Effector memory CD4-positive, alpha-beta T cell (primary cell): ENCODE measurements around the gene MYT1.
"Not testable (repeated sequence)": the region's sequence is repeated elsewhere in the genome, so short reads cannot be mapped to it uniquely, and the experiment has no call there.

ENCODE experiments used
- DNase-seq, 3 donors: peaks; one replicate each; pipeline ENCODE4 v3.0.0-alpha.2; 2020
- H3K27ac ChIP-seq: 2 replicates; pipeline ENCODE4 v1.7.0; 2013; ENCODE audit warnings: mild to moderate bottlenecking, low read length, moderate library complexity; ENCODE audit not compliant: insufficient read depth, poor library complexity, severe bottlenecking
- H3K27me3 ChIP-seq: replicated peaks from 2 replicates; pipeline ENCODE4 v1.7.0; 2013; ENCODE audit warnings: mild to moderate bottlenecking, low read length; ENCODE audit not compliant: insufficient read depth, control insufficient read depth, poor library complexity, severe bottlenecking
- H3K36me3 ChIP-seq: 2 replicates; pipeline ENCODE4 v1.7.0; 2013; ENCODE audit warnings: mild to moderate bottlenecking, low read length, moderate library complexity; ENCODE audit not compliant: control insufficient read depth, insufficient read depth
- H3K4me1 ChIP-seq: 2 replicates; pipeline ENCODE4 v1.7.0; 2013; ENCODE audit warnings: low read length, mild to moderate bottlenecking; ENCODE audit not compliant: control insufficient read depth, insufficient read depth, poor library complexity, severe bottlenecking
- H3K4me3 ChIP-seq: 2 replicates; pipeline ENCODE4 v1.7.0; 2013; ENCODE audit warnings: low read length, low read depth, mild to moderate bottlenecking; ENCODE audit not compliant: insufficient read depth, poor library complexity, severe bottlenecking
- H3K9me3 ChIP-seq: 2 replicates; pipeline ENCODE4 v1.7.0; 2013; ENCODE audit warnings: mild to moderate bottlenecking, low read length, moderate library complexity; ENCODE audit not compliant: control insufficient read depth

MYT1 gene

GRCh38 chr20:64123517-64123916 is 40.7 kb upstream of the MYT1 start:
- H3K4me1 ChIP-seq, H3K4me3 ChIP-seq, H3K9me3 ChIP-seq, H3K36me3 ChIP-seq, H3K27me3 ChIP-seq, DNase-seq, H3K27ac ChIP-seq: not testable (repeated sequence)

DNA sequence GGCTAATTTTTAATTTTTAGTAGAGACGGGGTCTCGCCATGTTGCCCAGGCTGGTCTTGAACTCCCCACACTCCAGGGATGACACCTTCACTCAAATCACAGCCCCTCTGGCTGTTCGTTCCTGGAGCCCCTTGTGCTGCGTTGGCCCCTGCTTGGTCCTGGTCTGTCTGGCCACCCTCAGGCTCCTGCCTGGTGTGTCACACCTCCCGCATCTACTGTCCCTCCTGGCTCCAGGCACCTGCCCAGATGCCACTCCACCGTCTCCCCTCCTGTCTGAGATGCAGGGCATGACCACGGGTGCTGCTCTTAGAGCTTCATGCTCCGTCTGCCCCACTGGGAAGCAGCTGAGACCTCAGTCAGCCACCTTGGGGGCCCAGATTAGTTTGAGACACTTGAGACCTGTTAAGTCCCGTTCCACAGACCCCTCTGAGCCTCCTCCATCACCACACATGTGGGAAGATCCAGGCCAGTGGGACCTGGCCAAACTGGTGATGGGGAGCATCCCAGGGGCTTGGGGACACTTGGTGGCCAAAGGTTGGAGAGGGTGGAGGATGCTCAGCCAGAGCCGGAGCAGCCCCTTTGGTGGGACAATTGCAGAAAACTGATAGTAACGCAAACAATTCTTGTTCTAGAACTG is 35.0 kb upstream of the MYT1 start:
- no peak for DNase-seq
- H3K27me3 ChIP-seq: peaks cover 4% of the 10 kb centered on the region
- no peaks in the 10 kb centered on the region for H3K36me3 ChIP-seq
- no peaks in the 10 kb centered on the region for H3K4me1 ChIP-seq
- H3K9me3 ChIP-seq: no peaks in the 10 kb centered on the region
- H3K27ac ChIP-seq: no peak overlapping the region
- H3K4me3 ChIP-seq: no peak overlapping the region

- Histone ChIP-seq H3K9me3 (no peaks in the 10 kb centered on the region), H3K27ac (no peak overlapping the region), H3K4me1 (no peaks in the 10 kb centered on the region), H3K36me3 (no peaks in the 10 kb centered on the region), H3K27me3 (peaks cover 4% of the 10 kb centered on the region), H3K4me3 (no peak overlapping the region)
- no peak for DNase-seq
Observed at GRCh38 chr20:64130271-64130670, 34.0 kb upstream of the MYT1 start.

GRCh38 chr20:64130876-64131275 is 33.4 kb upstream of the MYT1 start:
- Histone ChIP-seq H3K9me3 (no peaks in the 10 kb centered on the region), H3K4me3 (no peak overlapping the region), H3K4me1 (no peaks in the 10 kb centered on the region), H3K27me3 (peaks cover 4% of the 10 kb centered on the region), H3K36me3 (no peaks in the 10 kb centered on the region), H3K27ac (no peak overlapping the region)
- DNase-seq: no peak

GRCh38 chr20:64131406-64131805 is 32.8 kb upstream of the MYT1 start:
- Histone ChIP-seq H3K27ac (no peak overlapping the region), H3K36me3 (no peaks in the 10 kb centered on the region), H3K9me3 (no peaks in the 10 kb centered on the region), H3K27me3 (peaks cover 4% of the 10 kb centered on the region), H3K4me3 (no peak overlapping the region), H3K4me1 (no peaks in the 10 kb centered on the region)
- DNase-seq: no peak

GRCh38 chr20:64133951-64134407 is 30.3 kb upstream of the MYT1 start:
- DNase-seq: no peak
- no peaks in the 10 kb centered on the region for H3K4me1 ChIP-seq
- no peaks in the 10 kb centered on the region for H3K36me3 ChIP-seq
- no peak overlapping the region for H3K4me3 ChIP-seq
- H3K27ac ChIP-seq: no peak overlapping the region
- peaks cover 4% of the 10 kb centered on the region for H3K27me3 ChIP-seq
- no peaks in the 10 kb centered on the region for H3K9me3 ChIP-seq

- not testable (repeated sequence) for H3K27ac ChIP-seq, H3K4me1 ChIP-seq, DNase-seq, H3K27me3 ChIP-seq, H3K9me3 ChIP-seq, H3K36me3 ChIP-seq, H3K4me3 ChIP-seq
Observed at GRCh38 chr20:64134744-64135143, 29.5 kb upstream of the MYT1 start.

- H3K9me3 ChIP-seq: no peaks in the 10 kb centered on the region
- DNase-seq: no peak
- H3K36me3 ChIP-seq: no peaks in the 10 kb centered on the region
- H3K4me3 ChIP-seq: no peak overlapping the region
- no peaks in the 10 kb centered on the region for H3K4me1 ChIP-seq
- H3K27me3 ChIP-seq: no peaks in the 10 kb centered on the region
- no peak overlapping the region for H3K27ac ChIP-seq
Observed at GRCh38 chr20:64136004-64136710, 28.1 kb upstream of the MYT1 start.

DNA sequence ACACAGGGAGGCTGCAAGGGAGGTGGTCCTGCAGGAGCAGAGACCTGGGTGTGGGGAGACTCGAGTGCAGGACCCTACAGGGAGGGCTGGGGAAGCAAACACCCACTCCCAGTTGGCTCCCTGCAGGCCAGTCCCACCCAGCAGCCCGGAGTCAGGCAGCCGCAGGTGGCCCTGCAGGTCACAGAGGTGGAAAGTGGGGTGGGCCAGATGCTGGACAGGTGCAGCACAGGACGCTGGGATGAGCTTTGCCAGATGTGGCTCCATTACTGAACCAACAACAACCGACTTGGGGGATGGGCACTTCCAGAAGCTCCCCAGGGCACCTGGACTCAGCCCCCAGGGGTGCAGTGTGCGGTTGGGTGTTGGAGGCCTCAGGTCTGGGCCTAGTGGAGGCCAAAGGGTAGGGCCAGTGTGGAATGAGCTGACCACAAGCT is 26.6 kb upstream of the MYT1 start:
- H3K36me3 ChIP-seq: no peaks in the 10 kb centered on the region
- H3K9me3 ChIP-seq: no peaks in the 10 kb centered on the region
- no peak overlapping the region for H3K4me3 ChIP-seq
- no peaks in the 10 kb centered on the region for H3K27me3 ChIP-seq
- H3K27ac ChIP-seq: no peak overlapping the region
- no peaks in the 10 kb centered on the region for H3K4me1 ChIP-seq
- DNase-seq: no peak

GRCh38 chr20:64138276-64138815 is 25.9 kb upstream of the MYT1 start:
- Histone ChIP-seq H3K4me3 (no peak overlapping the region), H3K9me3 (no peaks in the 10 kb centered on the region), H3K36me3 (no peaks in the 10 kb centered on the region), H3K4me1 (no peaks in the 10 kb centered on the region), H3K27me3 (no peaks in the 10 kb centered on the region), H3K27ac (no peak overlapping the region)
- no peak for DNase-seq
